Measurements from ENCODE around the gene DAD1.

DNA sequence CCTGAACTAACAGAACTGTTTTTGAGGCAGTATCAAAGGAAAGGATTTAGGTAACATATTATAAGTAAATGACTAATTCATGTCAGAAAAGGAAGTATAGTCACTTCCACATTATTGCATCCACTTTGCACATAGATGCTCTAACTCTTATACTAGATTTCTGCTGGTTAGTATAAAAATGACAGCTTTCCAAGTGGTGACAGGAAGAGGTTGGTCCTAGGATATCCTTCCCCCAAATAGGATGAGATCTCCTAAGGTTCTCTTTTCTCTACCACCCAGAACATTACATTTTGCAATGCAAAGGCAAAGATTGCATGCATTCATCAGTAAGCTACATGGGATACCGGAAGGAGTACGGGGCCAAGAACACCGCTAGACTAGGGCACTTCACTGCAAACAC is 15.2 kb downstream of the DAD1 start:
- TF ChIP-seq CTCF (IDR thresholded peaks at IDR 0.05; ENCODE audit: low read length) (no peak), EZH2 (IDR thresholded peaks at IDR 0.05; ENCODE audit: borderline replicate concordance, low read length) (no peak)

Measured in OCI-LY1 (cell line).